Mammary epithelial cell (primary cell): Measurements from ENCODE around the gene PARD6G.

Source experiments
- CTCF ChIP-seq, 2 donors: IDR thresholded peaks in 1 of 2; conservative IDR thresholded peaks in 1 of 2; 2 replicates each; pipeline ENCODE4 v1.5.1; 2011 to 2012; ENCODE audit warnings: inconsistent platforms in 2 of 2, low read length in 2 of 2, mild to moderate bottlenecking in 2 of 2, control low read depth in 1 of 2, low read depth in 1 of 2; ENCODE audit not compliant: insufficient read depth in 1 of 2; ENCODE audit errors: extremely low read depth in 1 of 2
- EZH2 ChIP-seq: IDR thresholded peaks from 2 replicates; pipeline ENCODE4 v1.6.1; 2012; ENCODE audit warnings: low read length, inconsistent platforms, borderline replicate concordance

DNA sequence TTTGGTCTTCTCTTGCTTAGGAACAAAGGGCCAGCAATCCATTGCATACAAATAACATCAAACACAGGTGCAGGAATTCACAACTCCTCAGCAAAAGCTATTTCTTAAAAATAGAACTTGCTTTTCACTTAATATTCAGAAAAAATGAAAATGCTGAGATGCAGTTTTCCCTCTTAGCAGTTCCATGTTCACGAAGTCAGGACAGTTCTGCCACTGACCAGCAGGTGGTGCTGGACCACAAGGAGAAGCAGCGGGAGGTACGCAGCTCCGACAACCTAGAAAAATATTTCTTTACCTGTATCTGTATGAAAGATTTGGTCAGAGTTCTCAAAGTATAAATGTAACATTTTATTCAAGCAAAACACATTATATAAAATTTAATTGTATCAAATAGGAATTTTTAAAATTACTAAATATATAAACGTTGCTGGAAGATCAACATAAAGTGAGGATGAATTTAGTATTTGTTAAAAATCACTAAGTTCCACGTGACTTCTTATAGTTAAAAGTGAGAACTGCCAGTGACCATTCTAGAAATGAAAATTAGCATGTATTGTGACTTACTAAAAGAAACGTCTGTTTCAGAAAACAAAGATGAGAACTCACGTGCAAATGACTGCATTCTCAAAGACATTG, 89.5 kb downstream of the PARD6G start:
- peak; percentile 97 to 99 for TF ChIP-seq CTCF (conservative IDR thresholded peaks at IDR 0.05 in 1 of 2, IDR thresholded peaks at IDR 0.05 in 1 of 2; ENCODE audit: extremely low read depth in 1 of 2, insufficient read depth in 1 of 2, low read depth in 1 of 2, low read length in 2 of 2)
- TF ChIP-seq EZH2 = no peak
